HCT116 (cell line): Measurements from ENCODE around the gene CCP110. TPM values are rescaled to one million over a fixed set of nuclear protein-coding genes. Genes with fewer than 3 reads are reported as not detected.

Experiments used
- ATAC-seq: fragments of 200-7000 bp; cut with Tn5 transposase; 2 replicates; pipeline ENCODE4 v1.9.1; 2020; ENCODE audit warnings: mild to moderate bottlenecking, moderate library complexity
- BruUV-seq: library from RNA; stranded (reverse); fragments of 400-500 nt; replicated peaks from 2 replicates; lab custom pipeline; 2021; lab: Mats Ljungman, UMichigan
- CTCF ChIA-PET: fragments of 300-600 bp; sonication (Branson Sonifier 250); formaldehyde crosslinking; loops from one replicate; lab custom pipeline; 2021; ENCODE audit warnings: antibody characterized with exemption; lab: Charles Lee
- POLR2A ChIA-PET: fragments of 300-600, 350-600 bp; sonication (Branson Sonifier 250); formaldehyde crosslinking; loops from one replicate; lab custom pipeline; 2021; ENCODE audit warnings: antibody characterized with exemption; lab: Charles Lee
- RAD21 ChIA-PET, 2 experiments: fragments of 300-600 bp; sonication (Branson Sonifier 250); formaldehyde crosslinking; loops; one replicate each; lab custom pipeline; 2023; ENCODE audit warnings: low total read pairs in 2 of 2; ENCODE audit not compliant: uncharacterized antibody in 2 of 2, unreplicated experiment in 2 of 2, low non-redundant PET in 1 of 2; lab: Charles Lee
- DNase-seq: peaks from one replicate; pipeline ENCODE4 v3.0.0-alpha.2; 2010; ENCODE audit warnings: low read depth, low spot score
- H2AFZ ChIP-seq: fragments of 200-600 bp; shearing (Covaris generic), sonication (generic); 2 replicates; pipeline ENCODE4 v1.6.1; 2017; ENCODE audit warnings: low read depth, mixed run types, mixed read lengths, antibody characterized with exemption, low read length; ENCODE audit not compliant: poor library complexity, severe bottlenecking
- H3K27ac ChIP-seq: 2 replicates; pipeline ENCODE4 v1.5.1; 2012; ENCODE audit warnings: low read depth, low read length
- H3K27me3 ChIP-seq: fragments of 200-600 bp; sonication (generic); 2 replicates; pipeline ENCODE4 v1.6.1; 2016; ENCODE audit warnings: mixed run types, low read length, mixed read lengths; ENCODE audit not compliant: insufficient read depth
- H3K36me3 ChIP-seq, 2 experiments: fragments of 200-500 bp in 1 of 2; fragments of 200-600 bp in 1 of 2; sonication (Bioruptor generic) in 1 of 2; sonication (generic) in 1 of 2; 2 replicates each; pipeline versions ENCODE4 v1.5.1 to v1.6.1; 2014 to 2016; ENCODE audit warnings: low read length in 2 of 2, inconsistent platforms in 1 of 2, mixed read lengths in 1 of 2, mixed run types in 1 of 2; ENCODE audit not compliant: insufficient read depth in 2 of 2, control insufficient read depth in 1 of 2
- H3K4me1 ChIP-seq, 2 experiments: fragments of 200-600 bp in 1 of 2; sonication (generic) in 1 of 2; 2 replicates each; pipeline versions ENCODE4 v1.5.1 to v1.6.1; 2012 to 2017; ENCODE audit warnings: low read length in 2 of 2, inconsistent platforms in 1 of 2, mild to moderate bottlenecking in 1 of 2, mixed read lengths in 1 of 2, mixed run types in 1 of 2, moderate library complexity in 1 of 2; ENCODE audit not compliant: insufficient read depth in 2 of 2, control insufficient read depth in 1 of 2
- H3K4me2 ChIP-seq: fragments of 200-600 bp; sonication (generic); 2 replicates; pipeline ENCODE4 v1.6.1; 2017; ENCODE audit warnings: mixed run types, low read length, mixed read lengths
- H3K4me3 ChIP-seq, 2 experiments: fragments of 200-600 bp in 1 of 2; sonication (generic) in 1 of 2; replicated peaks in 1 of 2; 2 replicates each; pipeline ENCODE4 v1.5.1; 2011 to 2016; ENCODE audit warnings: low read length in 2 of 2, control low read depth in 1 of 2, low read depth in 1 of 2, mild to moderate bottlenecking in 1 of 2, mixed read lengths in 1 of 2, mixed run types in 1 of 2
- H3K79me2 ChIP-seq: fragments of 200-600 bp; sonication (generic); 2 replicates; pipeline ENCODE4 v1.6.1; 2017; ENCODE audit warnings: mild to moderate bottlenecking, mixed run types, low read length, moderate library complexity, mixed read lengths; ENCODE audit not compliant: insufficient read depth
- H3K9ac ChIP-seq: fragments of 200-600 bp; sonication (generic); 2 replicates; pipeline ENCODE4 v1.6.1; 2016; ENCODE audit warnings: low read length, mixed read lengths
- H3K9me2 ChIP-seq: fragments of 200-600 bp; sonication (generic), shearing (Covaris generic); 2 replicates; pipeline ENCODE4 v1.6.1; 2017; ENCODE audit warnings: mixed run types, mild to moderate bottlenecking, moderate library complexity; ENCODE audit not compliant: insufficient read depth
- H3K9me3 ChIP-seq, 2 experiments: fragments of 200-500 bp in 1 of 2; fragments of 200-600 bp in 1 of 2; sonication (Bioruptor generic) in 1 of 2; sonication (generic) in 1 of 2; 2 replicates each; pipeline ENCODE4 v1.6.1; 2014 to 2017; ENCODE audit warnings: low read length in 2 of 2, mixed read lengths in 2 of 2, inconsistent platforms in 1 of 2, low read depth in 1 of 2, mild to moderate bottlenecking in 1 of 2, mixed run types in 1 of 2, moderate library complexity in 1 of 2; ENCODE audit not compliant: control insufficient read depth in 1 of 2, insufficient read depth in 1 of 2
- H4K20me1 ChIP-seq: fragments of 200-600 bp; sonication (generic), shearing (Covaris generic); 2 replicates; pipeline ENCODE4 v1.6.1; 2017; ENCODE audit warnings: mixed run types, mild to moderate bottlenecking, moderate library complexity; ENCODE audit not compliant: insufficient read depth
- CBX3 ChIP-seq: IDR thresholded peaks from 2 replicates; pipeline ENCODE4 v1.6.1; 2012; ENCODE audit warnings: low read depth
- CEBPB ChIP-seq: IDR thresholded peaks from 2 replicates; pipeline ENCODE4 v1.6.1; 2012; ENCODE audit warnings: low read depth
- EZH2 ChIP-seq: fragments of 200-600 bp; sonication (generic); IDR thresholded peaks from 2 replicates; pipeline ENCODE4 v1.6.1; 2017; ENCODE audit warnings: antibody characterized with exemption, mixed run types
- MAX ChIP-seq: IDR thresholded peaks from 2 replicates; pipeline ENCODE4 v1.6.1; 2012
- SP1 ChIP-seq: IDR thresholded peaks from 2 replicates; pipeline ENCODE4 v1.6.1; 2012; ENCODE audit warnings: low read depth
- ZFX ChIP-seq: fragments of 450-650 bp; IDR thresholded peaks from 2 replicates; pipeline ENCODE4 v1.6.1; 2017
- intact Hi-C: fragments of 100-400 bp; cut with micrococcal nuclease; formaldehyde crosslinking; loops from 2 replicates; pipeline ENCODE4 v1.10.0; 2022
- total RNA-seq: library from RNA; stranded (reverse); gene quantifications from one replicate; pipeline ENCODE4 v1.2.1, GENCODE V29; 2021; ENCODE audit not compliant: unreplicated experiment

Gene CCP110
- total RNA-seq, 1 experiment from 2014 or later, result 21.4 TPM

GRCh38 chr16:19524356-19524615, 544 bp downstream of the CCP110 start:
- Histone ChIP-seq H3K79me2 (peaks cover 59% of the 10 kb centered on the region), H3K9me2 (no peaks in the 10 kb centered on the region), H2AFZ (no peak overlapping the region), H3K27me3 (no peaks in the 10 kb centered on the region), H3K36me3 (peaks cover 5 to 14% of the 10 kb centered on the region in 2 experiments), H3K9ac (peak overlapping the region; percentile 86), H3K4me3 (peak overlapping the region; percentile 87 to 94)
- CTCF ChIA-PET, result interaction anchor here (0.9 to 1.4 kb wide), 2 partner anchors 22 to 77 kb away, joined by 3 read pairs; no protein-coding TSS in a partner anchor
- ATAC-seq, result no peak
- no peak for DNase-seq
- no TSS peak for BruUV-seq
- TF ChIP-seq EZH2 (no peak), ZFX (0 out of 2 replicates have a peak, but pooled peaks have one; percentile 8), CBX3 (no peak), SP1 (no peak), CEBPB (no peak)
- TF ChIP-seq, all 23 proteins: peak for 1
- H3K4me1 ChIP-seq, result peaks cover 17 to 40% of the 10 kb centered on the region in 2 experiments
- POLR2A ChIA-PET, result interaction anchor here (1.0 kb wide), 1 partner anchor 31 kb away, joined by 3 read pairs; the partner anchor contains the start of gene VPS35L
- RAD21 ChIA-PET, result no interaction called here
- peak overlapping the region; percentile 49 for H3K27ac ChIP-seq
- intact Hi-C loops, result loop anchor here (5.0 kb wide), 1 partner anchor 107 kb away; the partner anchor contains the start of gene TMC5
- no peaks in the 10 kb centered on the region for H4K20me1 ChIP-seq
- H3K4me2 ChIP-seq, result peak overlapping the region; percentile 85
- H3K9me3 ChIP-seq, result no peaks in the 10 kb centered on the region

GRCh38 chr16:19524616-19525384, 1.1 kb downstream of the CCP110 start:
- DNase-seq (no peak), ATAC-seq (no peak)
- H3K27ac ChIP-seq, result peak overlapping the region; percentile 49
- no peak overlapping the region for H2AFZ ChIP-seq
- peak overlapping the region; percentile 85 for H3K4me2 ChIP-seq
- POLR2A ChIA-PET, result interaction anchor here (1.1 kb wide), 1 partner anchor 31 kb away, joined by 5 read pairs; the partner anchor contains the start of gene VPS35L
- RAD21 ChIA-PET, result no interaction called here
- H3K4me3 ChIP-seq, result peak overlapping the region; percentile 87 to 94
- H3K27me3 ChIP-seq, result no peaks in the 10 kb centered on the region
- H3K4me1 ChIP-seq, result peaks cover 17 to 40% of the 10 kb centered on the region in 2 experiments
- H4K20me1 ChIP-seq, result no peaks in the 10 kb centered on the region
- no peaks in the 10 kb centered on the region for H3K9me2 ChIP-seq
- H3K9ac ChIP-seq, result peak overlapping the region; percentile 86
- no TSS peak for BruUV-seq
- peaks cover 55% of the 10 kb centered on the region for H3K79me2 ChIP-seq
- peaks cover 6 to 14% of the 10 kb centered on the region in 2 experiments for H3K36me3 ChIP-seq
- intact Hi-C loops, result loop anchor here (5.0 kb wide), 1 partner anchor 107 kb away; the partner anchor contains the start of gene TMC5
- CTCF ChIA-PET, result interaction anchor here (1.4 kb wide), 1 partner anchor 22 kb away, joined by 3 read pairs; no protein-coding TSS in a partner anchor
- TF ChIP-seq CBX3 (no peak), MAX (no peak)
- TF ChIP-seq, all 23 proteins: peak for 0
- H3K9me3 ChIP-seq, result no peaks in the 10 kb centered on the region
